Activated CD8-positive, alpha-beta memory T cell treated with anti-CD3 and anti-CD28 coated beads, Interleukin-2, amount 10 ng/mL, durations not matched to agents 7 days and 5 days (primary cell): Measurements from ENCODE around the gene ADA. TPM values are rescaled to one million over a fixed set of nuclear protein-coding genes. Genes with fewer than 3 reads are reported as not detected.

Source experiments
- ATAC-seq: fragments of 150-1000 bp; cut with Tn5 transposase; one replicate; pipeline ENCODE4 v1.10.0; 2021; ENCODE audit warnings: moderate library complexity
- CTCF ChIA-PET: fragments of 350-600 bp; sonication (Branson Sonifier 250); formaldehyde crosslinking; loops from one replicate; lab custom pipeline; 2021; ENCODE audit warnings: antibody characterized with exemption; lab: Charles Lee
- DNase-seq: peaks from one replicate; pipeline ENCODE4 v3.0.0-alpha.2; 2020
- H3K27ac Mint-ChIP-seq: one replicate; pipeline ENCODE4 v1.8.0; 2021; ENCODE audit warnings: mild to moderate bottlenecking, mixed read lengths
- H3K27me3 Mint-ChIP-seq: one replicate; pipeline ENCODE4 v1.8.0; 2021; ENCODE audit warnings: mixed read lengths
- H3K36me3 Mint-ChIP-seq: one replicate; pipeline ENCODE4 v1.8.0; 2021; ENCODE audit warnings: mild to moderate bottlenecking, mixed read lengths
- H3K4me1 Mint-ChIP-seq: one replicate; pipeline ENCODE4 v1.8.0; 2021; ENCODE audit warnings: mixed read lengths
- H3K4me3 Mint-ChIP-seq: one replicate; pipeline ENCODE4 v1.8.0; 2021; ENCODE audit warnings: mild to moderate bottlenecking, moderate library complexity, mixed read lengths
- H3K9me3 Mint-ChIP-seq: one replicate; pipeline ENCODE4 v1.8.0; 2022; ENCODE audit warnings: low read depth, mixed read lengths
- total RNA-seq, 2 experiments: library from RNA; stranded (reverse); gene quantifications; one replicate each; pipeline ENCODE4 v1.2.3, GENCODE V29; 2021

The ADA gene
- total RNA-seq, 2 experiments from 2014 or later, result 81.4 to 114 TPM

- no peak overlapping the region for H3K27ac Mint-ChIP-seq
- no peaks in the 10 kb centered on the region for H3K36me3 Mint-ChIP-seq
- H3K4me1 Mint-ChIP-seq, result peaks cover 13% of the 10 kb centered on the region
- ATAC-seq, result peak; percentile 42
- CTCF ChIA-PET, result no interaction called here
- H3K4me3 Mint-ChIP-seq, result no peak overlapping the region
- no peak for DNase-seq
- no peaks in the 10 kb centered on the region for H3K9me3 Mint-ChIP-seq
- no peaks in the 10 kb centered on the region for H3K27me3 Mint-ChIP-seq
These were observed 80.0 kb downstream of the ADA start for GRCh38 chr20:44571362-44571988.

GRCh38 chr20:44570367-44570766 lies 81.1 kb downstream of the ADA start:
- Mint-ChIP-seq H3K27ac (no peak overlapping the region), H3K4me3 (no peak overlapping the region), H3K36me3 (no peaks in the 10 kb centered on the region), H3K27me3 (no peaks in the 10 kb centered on the region), H3K4me1 (peaks cover 7% of the 10 kb centered on the region), H3K9me3 (no peaks in the 10 kb centered on the region)
- no peak for DNase-seq
- ATAC-seq, result no peak
- CTCF ChIA-PET, result no interaction called here

Other genes with a start within 250 kb of the ADA start
- 10 to 100 TPM; 16.5 to 23.9 TPM for gene TTPAL, start 175.8 kb downstream of the ADA start, total RNA-seq
- gene SERINC3, start 129.6 kb downstream of the ADA start, total RNA-seq, result 10 to 100 TPM; 50.1 to 64.6 TPM
- gene PKIG, start 69.1 kb downstream of the ADA start, total RNA-seq, result 1 to 10 TPM; 1.1 to 1.6 TPM
- not detected for gene CCN5, start 63.7 kb upstream of the ADA start, total RNA-seq
- not detected for gene KCNK15, start 94.2 kb upstream of the ADA start, total RNA-seq
- gene RIMS4, start 158.8 kb upstream of the ADA start, total RNA-seq, result not detected
- 100 to 1,000 TPM; 198 to 252 TPM for gene YWHAB, start 234.0 kb upstream of the ADA start, total RNA-seq